HepG2 (cell line): ENCODE results near the gene PELI3. TPM values are rescaled to one million over a fixed set of nuclear protein-coding genes. Genes with fewer than 3 reads are reported as not detected.

Source experiments
- ATF1 ChIP-seq: IDR thresholded peaks from 2 replicates; pipeline ENCODE4 v1.6.1; 2016; ENCODE audit warnings: mild to moderate bottlenecking, control low read depth
- E2F1 ChIP-seq: sonication (generic); formaldehyde crosslinking; IDR thresholded peaks from 2 replicates; pipeline ENCODE4 v1.5.0; 2020; ENCODE audit warnings: missing genetic modification reagents
- FLYWCH1 ChIP-seq: sonication (generic); formaldehyde crosslinking; IDR thresholded peaks from 2 replicates; pipeline ENCODE4 v1.8.1; 2023; ENCODE audit warnings: mild to moderate bottlenecking, missing genetic modification reagents
- GATAD2A ChIP-seq: IDR thresholded peaks from 2 replicates; pipeline ENCODE4 v1.6.1; 2016
- HHEX ChIP-seq: IDR thresholded peaks from 2 replicates; pipeline ENCODE4 v1.6.1; 2016; ENCODE audit warnings: control low read depth
- MEIS2 ChIP-seq: sonication (generic); formaldehyde crosslinking; IDR thresholded peaks from 2 replicates; pipeline ENCODE4 v1.9.0; 2021; ENCODE audit warnings: mild to moderate bottlenecking, missing genetic modification reagents
- MTF1 ChIP-seq: sonication (generic); formaldehyde crosslinking; IDR thresholded peaks from 2 replicates; pipeline ENCODE4 v1.5.0; 2020; ENCODE audit warnings: missing genetic modification reagents
- PAWR ChIP-seq: sonication (generic); formaldehyde crosslinking; IDR thresholded peaks from 2 replicates; pipeline ENCODE4 v1.4.0; 2020; ENCODE audit warnings: missing genetic modification reagents, mild to moderate bottlenecking, borderline replicate concordance
- SMARCE1 ChIP-seq: fragments of 450-650 bp; IDR thresholded peaks from 2 replicates; pipeline ENCODE4 v1.6.1; 2017; ENCODE audit warnings: borderline replicate concordance
- ZFAT ChIP-seq: sonication (generic); formaldehyde crosslinking; conservative IDR thresholded peaks from 2 replicates; pipeline ENCODE4 v1.8.1; 2023; ENCODE audit warnings: missing genetic modification reagents, inconsistent platforms
- ZFY ChIP-seq: sonication (generic); formaldehyde crosslinking; IDR thresholded peaks from 2 replicates; pipeline ENCODE4 v1.4.0; 2020; ENCODE audit warnings: missing genetic modification reagents
- ZMYM4 ChIP-seq: sonication (generic); formaldehyde crosslinking; IDR thresholded peaks from 2 replicates; pipeline ENCODE4 v1.8.1; 2023; ENCODE audit warnings: mild to moderate bottlenecking, missing genetic modification reagents
- ZNF30 ChIP-seq: sonication (generic); formaldehyde crosslinking; IDR thresholded peaks from 2 replicates; pipeline ENCODE4 v1.5.0; 2020; ENCODE audit warnings: mild to moderate bottlenecking, missing genetic modification reagents
- ZNF549 ChIP-seq: sonication (generic); formaldehyde crosslinking; IDR thresholded peaks from 2 replicates; pipeline ENCODE4 v1.5.0; 2020; ENCODE audit warnings: missing genetic modification reagents
- ZNF605 ChIP-seq: sonication (generic); formaldehyde crosslinking; IDR thresholded peaks from 2 replicates; pipeline ENCODE4 v1.8.0; 2022; ENCODE audit warnings: mild to moderate bottlenecking, missing genetic modification reagents
- ZNF639 ChIP-seq: conservative IDR thresholded peaks from 2 replicates; pipeline ENCODE4 v1.6.1; 2018; ENCODE audit warnings: missing genetic modification reagents
- polyA plus RNA-seq, 8 experiments: library from polyadenylated mRNA; depleted of rRNA in 3 of 8; stranded (reverse) in 7 of 8; unstranded in 1 of 8; fragments of >200 nt; fragmentation: Illumina TruSeq in 4 of 8; extraction: Trizol in 4 of 8; gene quantifications; 2 replicates each; pipeline versions ENCODE4 v1.2.1 to v1.2.3, GENCODE V29; 2011 to 2016; ENCODE audit warnings: low read depth in 4 of 8, missing spikeins in 1 of 8, mixed read lengths in 1 of 8; ENCODE audit not compliant: insufficient read depth in 1 of 8
- total RNA-seq, 5 experiments: library from RNA; depleted of rRNA; stranded (reverse); fragments of >200 nt; fragmentation: Illumina TruSeq; extraction: Trizol; gene quantifications; 2 replicates each; pipeline ENCODE4 v1.2.3, GENCODE V29; 2016; ENCODE audit warnings: low read depth in 1 of 5
- TF ChIP-seq, protein P1 (sequence below): sonication (generic); formaldehyde crosslinking; IDR thresholded peaks from 2 replicates; pipeline ENCODE4 v1.8.1; 2023; ENCODE audit warnings: missing genetic modification reagents, inconsistent platforms, borderline replicate concordance
- TF ChIP-seq, protein P2 (sequence below): sonication (generic); formaldehyde crosslinking; conservative IDR thresholded peaks from 2 replicates; pipeline ENCODE4 v1.8.0; 2022; ENCODE audit warnings: low read depth, missing genetic modification reagents
- TF ChIP-seq, protein P3 (sequence below): sonication (generic); formaldehyde crosslinking; IDR thresholded peaks from 2 replicates; pipeline ENCODE4 v1.5.1; 2020; ENCODE audit warnings: mild to moderate bottlenecking, moderate library complexity, missing genetic modification reagents
- TF ChIP-seq, protein P4 (sequence below): IDR thresholded peaks from 2 replicates; pipeline ENCODE4 v1.6.1; 2018; ENCODE audit warnings: missing genetic modification reagents, mild to moderate bottlenecking, missing compliant biosample characterization

The PELI3 gene
- total and polyA plus RNA-seq, 2 of the 13 experiments (the other 11 are each of a cell fraction or from before 2014, with no cell fraction given), result 2.0 to 4.0 TPM

- TF ChIP-seq ZFAT (CRISPR knock-in tag) (peak; percentile 88), MTF1 (CRISPR knock-in tag) (peak; percentile 86), GATAD2A (peak; percentile 46; the same call in 1 of the 2 replicates), HHEX (CRISPR knock-in tag) (no peak), ZFY (peak; percentile 53), PAWR (no peak), SMARCE1 (no peak), ZNF30 (no peak), ZNF605 (no peak; the same call in 1 of the 2 replicates), ATF1 (CRISPR knock-in tag) (no peak), MEIS2 (CRISPR knock-in tag) (peak; percentile 88), FLYWCH1 (CRISPR knock-in tag) (no peak), ZNF549 (no peak), ZMYM4 (CRISPR knock-in tag) (peak; percentile 46; the same call in 1 of the 2 replicates), E2F1 (peak; percentile 65; the same call in 1 of the 2 replicates), ZNF639 (CRISPR knock-in tag) (no peak)
- TF ChIP-seq, protein P1, sequence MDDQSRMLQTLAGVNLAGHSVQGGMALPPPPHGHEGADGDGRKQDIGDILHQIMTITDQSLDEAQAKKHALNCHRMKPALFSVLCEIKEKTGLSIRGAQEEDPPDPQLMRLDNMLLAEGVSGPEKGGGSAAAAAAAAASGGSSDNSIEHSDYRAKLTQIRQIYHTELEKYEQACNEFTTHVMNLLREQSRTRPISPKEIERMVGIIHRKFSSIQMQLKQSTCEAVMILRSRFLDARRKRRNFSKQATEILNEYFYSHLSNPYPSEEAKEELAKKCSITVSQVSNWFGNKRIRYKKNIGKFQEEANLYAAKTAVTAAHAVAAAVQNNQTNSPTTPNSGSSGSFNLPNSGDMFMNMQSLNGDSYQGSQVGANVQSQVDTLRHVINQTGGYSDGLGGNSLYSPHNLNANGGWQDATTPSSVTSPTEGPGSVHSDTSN, result peak; percentile 67; the same call in 1 of the 2 replicates
- TF ChIP-seq, protein P2, sequence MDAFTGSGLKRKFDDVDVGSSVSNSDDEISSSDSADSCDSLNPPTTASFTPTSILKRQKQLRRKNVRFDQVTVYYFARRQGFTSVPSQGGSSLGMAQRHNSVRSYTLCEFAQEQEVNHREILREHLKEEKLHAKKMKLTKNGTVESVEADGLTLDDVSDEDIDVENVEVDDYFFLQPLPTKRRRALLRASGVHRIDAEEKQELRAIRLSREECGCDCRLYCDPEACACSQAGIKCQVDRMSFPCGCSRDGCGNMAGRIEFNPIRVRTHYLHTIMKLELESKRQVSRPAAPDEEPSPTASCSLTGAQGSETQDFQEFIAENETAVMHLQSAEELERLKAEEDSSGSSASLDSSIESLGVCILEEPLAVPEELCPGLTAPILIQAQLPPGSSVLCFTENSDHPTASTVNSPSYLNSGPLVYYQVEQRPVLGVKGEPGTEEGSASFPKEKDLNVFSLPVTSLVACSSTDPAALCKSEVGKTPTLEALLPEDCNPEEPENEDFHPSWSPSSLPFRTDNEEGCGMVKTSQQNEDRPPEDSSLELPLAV (CRISPR knock-in tag), result no peak
- TF ChIP-seq, protein P3, sequence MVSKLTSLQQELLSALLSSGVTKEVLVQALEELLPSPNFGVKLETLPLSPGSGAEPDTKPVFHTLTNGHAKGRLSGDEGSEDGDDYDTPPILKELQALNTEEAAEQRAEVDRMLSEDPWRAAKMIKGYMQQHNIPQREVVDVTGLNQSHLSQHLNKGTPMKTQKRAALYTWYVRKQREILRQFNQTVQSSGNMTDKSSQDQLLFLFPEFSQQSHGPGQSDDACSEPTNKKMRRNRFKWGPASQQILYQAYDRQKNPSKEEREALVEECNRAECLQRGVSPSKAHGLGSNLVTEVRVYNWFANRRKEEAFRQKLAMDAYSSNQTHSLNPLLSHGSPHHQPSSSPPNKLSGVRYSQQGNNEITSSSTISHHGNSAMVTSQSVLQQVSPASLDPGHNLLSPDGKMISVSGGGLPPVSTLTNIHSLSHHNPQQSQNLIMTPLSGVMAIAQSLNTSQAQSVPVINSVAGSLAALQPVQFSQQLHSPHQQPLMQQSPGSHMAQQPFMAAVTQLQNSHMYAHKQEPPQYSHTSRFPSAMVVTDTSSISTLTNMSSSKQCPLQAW (CRISPR knock-in tag), result peak; percentile 40; the same call in 1 of the 2 replicates
- TF ChIP-seq, protein P4, sequence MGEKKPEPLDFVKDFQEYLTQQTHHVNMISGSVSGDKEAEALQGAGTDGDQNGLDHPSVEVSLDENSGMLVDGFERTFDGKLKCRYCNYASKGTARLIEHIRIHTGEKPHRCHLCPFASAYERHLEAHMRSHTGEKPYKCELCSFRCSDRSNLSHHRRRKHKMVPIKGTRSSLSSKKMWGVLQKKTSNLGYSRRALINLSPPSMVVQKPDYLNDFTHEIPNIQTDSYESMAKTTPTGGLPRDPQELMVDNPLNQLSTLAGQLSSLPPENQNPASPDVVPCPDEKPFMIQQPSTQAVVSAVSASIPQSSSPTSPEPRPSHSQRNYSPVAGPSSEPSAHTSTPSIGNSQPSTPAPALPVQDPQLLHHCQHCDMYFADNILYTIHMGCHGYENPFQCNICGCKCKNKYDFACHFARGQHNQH (CRISPR knock-in tag), result peak; percentile 52; the same call in 1 of the 2 replicates
Observed at GRCh38 chr11:66418168-66418985, 48.3 kb upstream of the PELI3 start (continued).
